GM19193 (cell line): ENCODE data around the gene ATP6V0E1.

Source experiments
- POLR2A ChIP-seq: IDR thresholded peaks from 4 replicates; pipeline ENCODE4 v1.6.1; 2011; ENCODE audit not compliant: insufficient read depth, insufficient read length; ENCODE audit errors: extremely low read depth

ATP6V0E1 gene

GRCh38 chr5:173011566-173011965 lies 28.0 kb downstream of the ATP6V0E1 start:
- no peak for TF ChIP-seq POLR2A

GRCh38 chr5:173012882-173013281 lies 29.3 kb downstream of the ATP6V0E1 start:
- TF ChIP-seq POLR2A: no peak

DNA sequence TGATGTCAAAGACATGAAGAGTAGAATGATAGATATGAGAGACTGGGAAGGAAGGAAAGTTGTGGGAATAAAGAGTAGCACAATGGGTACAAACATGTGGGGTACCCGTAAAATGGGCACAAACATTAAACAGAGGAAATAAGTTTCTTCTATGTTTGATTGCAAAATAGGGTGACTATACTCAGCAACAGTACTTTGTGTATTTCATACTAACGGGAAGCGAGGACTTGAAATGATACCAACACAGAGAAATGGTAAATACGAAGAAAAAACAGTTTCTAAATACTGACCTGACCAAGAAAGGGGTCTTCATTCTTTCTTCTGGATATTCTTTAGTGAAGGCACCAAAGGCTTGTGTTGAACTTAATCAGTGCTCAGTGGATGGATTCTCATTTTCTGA lies 31.1 kb downstream of the ATP6V0E1 start:
- no peak for TF ChIP-seq POLR2A

DNA sequence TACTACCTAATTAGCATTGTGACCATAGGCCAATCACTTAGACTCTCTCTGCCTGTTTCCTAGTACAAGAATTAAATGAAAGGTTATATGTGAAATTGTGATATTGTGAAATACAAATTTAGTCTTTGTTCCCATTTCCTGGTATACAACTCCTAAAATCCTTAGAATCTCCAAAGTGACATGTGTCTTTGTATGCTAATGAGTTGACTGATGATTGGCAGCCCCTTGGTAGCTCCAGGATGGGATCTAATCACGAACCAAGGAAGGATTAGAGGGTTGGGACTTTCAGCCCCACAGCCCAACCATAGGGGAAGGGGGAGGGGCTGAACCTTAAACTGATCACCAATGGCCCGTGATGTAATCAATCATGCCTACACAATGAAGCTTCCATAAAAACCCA lies 31.6 kb downstream of the ATP6V0E1 start:
- TF ChIP-seq POLR2A: no peak

DNA sequence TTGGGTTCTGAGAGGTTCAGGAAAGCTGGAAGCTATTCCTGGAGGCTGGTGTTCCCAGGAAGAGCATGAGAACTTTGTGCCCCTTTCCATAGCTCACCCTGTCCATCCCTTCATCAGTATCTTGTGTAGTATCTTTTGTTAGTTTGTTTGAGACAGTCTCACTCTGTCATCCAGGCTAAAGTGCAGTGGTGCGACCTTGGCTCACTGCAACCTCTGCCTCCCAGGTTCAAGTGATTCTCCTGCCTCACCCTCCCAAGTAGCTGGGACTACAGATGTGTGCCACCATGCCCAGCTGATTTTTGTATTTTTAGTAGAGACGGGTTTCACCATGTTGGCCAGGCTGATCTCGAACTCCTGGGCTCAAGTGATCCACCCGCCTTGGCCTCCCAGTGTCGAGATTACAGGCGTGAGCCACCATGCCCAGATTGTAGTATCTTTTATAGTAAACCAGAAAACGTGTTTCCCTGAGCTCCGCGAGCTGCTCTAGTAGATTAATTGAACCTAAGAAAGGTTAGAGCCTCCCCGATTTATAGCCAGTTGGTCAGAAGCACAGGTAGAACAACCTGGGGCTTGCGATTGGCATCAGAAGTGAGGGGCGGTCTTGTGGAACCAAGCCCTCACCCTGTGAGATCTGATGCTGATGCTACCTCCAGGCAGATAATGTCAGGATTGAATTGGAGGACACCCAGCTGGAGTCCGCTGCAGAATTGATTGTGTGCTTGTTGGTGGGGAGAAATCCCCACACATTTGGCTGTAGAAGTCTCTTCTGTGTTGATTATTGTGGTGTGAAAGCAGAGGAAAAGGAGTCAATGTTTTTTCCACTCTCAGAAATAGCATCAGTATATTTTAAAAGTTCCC lies 32.3 kb downstream of the ATP6V0E1 start:
- no peak for TF ChIP-seq POLR2A

DNA sequence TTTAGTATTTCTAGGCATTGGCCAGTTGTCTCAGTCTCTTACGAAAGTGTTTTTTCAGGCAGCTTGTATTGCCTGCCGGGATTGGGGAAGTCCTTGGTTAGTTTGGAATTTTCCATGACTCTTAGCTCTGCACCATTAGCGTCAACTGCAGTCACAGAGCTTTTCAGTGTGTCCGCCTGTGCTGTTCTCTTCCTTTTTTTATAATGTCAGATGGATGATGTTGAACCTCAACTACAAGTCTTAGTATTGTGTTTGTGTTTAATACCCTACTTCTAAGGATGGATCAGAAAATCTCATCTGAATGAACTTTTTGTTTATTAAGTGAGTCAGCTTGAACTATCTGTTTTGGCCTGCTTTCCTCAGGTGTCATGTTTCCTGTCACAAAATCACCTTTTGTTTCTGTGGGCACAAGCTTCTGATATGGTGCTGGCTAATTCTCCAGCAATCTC lies 33.1 kb downstream of the ATP6V0E1 start:
- no peak for TF ChIP-seq POLR2A

DNA sequence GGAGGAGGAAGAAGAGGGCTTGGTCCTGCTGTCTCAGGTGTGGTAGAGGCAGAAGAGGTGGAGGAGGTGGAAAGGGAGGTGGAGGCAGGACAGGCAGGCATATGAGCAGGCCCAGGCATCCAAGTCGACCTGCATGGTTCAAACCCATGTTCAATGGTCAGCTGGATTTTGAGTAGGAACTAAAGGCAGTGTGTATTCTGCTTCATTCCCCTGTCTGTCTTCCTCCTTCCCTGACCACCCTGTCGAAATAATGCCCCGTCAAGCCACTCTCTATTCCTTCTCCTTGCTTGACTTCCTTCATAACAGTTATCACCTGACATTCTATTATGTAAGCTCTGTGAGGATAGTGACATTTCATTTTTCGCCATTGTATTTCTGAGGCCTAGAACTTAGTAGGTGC lies 34.8 kb downstream of the ATP6V0E1 start:
- no peak for TF ChIP-seq POLR2A

DNA sequence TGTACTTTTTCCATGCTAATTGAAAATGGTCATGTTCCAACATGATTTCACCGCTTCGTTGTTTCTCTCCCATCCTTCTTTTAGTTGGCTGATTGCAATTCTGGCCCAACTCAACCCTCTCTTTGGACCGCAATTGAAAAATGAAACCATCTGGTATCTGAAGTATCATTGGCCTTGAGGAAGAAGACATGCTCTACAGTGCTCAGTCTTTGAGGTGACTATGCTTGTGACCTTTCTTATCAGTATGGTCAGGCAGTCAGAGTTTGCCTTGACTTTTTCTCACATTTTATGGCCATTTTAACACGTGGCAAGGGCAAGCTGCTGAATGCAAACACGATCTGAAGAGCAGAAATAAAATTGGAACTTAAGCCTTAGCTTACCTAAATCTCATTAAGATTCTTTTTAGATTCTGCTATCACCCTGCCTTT lies 36.6 kb downstream of the ATP6V0E1 start:
- TF ChIP-seq POLR2A: no peak

GRCh38 chr5:173020643-173021042 lies 37.1 kb downstream of the ATP6V0E1 start:
- TF ChIP-seq POLR2A: no peak

DNA sequence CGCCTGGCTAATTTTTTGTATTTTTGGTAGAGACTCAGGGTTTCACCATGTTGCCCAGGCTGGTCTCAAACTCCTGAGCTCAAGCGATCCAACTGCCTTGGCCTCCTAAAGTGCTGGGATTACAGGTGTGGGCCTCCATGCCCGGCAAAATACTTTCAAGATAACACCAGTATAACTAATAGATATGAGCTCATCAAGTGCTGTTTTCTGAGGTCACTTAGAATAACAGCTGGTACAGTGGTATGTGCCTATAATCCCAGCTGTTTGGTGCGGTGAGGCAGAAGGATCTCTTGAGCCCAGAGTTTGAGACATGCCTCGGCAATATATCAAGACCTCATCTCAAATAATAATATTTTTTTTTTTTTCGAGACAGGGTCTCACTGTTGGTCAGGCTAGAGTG lies 42.1 kb downstream of the ATP6V0E1 start:
- TF ChIP-seq POLR2A: no peak

DNA sequence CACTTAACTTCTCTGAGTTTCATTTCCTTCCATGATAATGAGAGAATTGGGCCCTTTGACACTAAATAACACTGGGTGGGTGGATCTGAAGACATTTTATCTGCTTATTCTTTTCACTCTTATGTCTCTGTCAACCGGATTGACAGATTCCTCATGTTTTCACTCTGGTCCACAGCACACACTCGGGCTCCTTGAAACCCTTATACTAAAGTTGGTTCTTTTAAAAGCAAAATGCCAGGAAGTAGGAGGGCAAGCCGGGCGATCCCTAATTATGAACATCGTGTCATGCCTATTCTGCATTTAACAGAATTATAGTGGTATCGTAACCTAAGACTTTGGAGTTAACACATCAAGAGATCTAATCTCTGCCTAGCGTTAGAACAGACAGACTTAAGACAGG lies 44.3 kb downstream of the ATP6V0E1 start:
- no peak for TF ChIP-seq POLR2A

DNA sequence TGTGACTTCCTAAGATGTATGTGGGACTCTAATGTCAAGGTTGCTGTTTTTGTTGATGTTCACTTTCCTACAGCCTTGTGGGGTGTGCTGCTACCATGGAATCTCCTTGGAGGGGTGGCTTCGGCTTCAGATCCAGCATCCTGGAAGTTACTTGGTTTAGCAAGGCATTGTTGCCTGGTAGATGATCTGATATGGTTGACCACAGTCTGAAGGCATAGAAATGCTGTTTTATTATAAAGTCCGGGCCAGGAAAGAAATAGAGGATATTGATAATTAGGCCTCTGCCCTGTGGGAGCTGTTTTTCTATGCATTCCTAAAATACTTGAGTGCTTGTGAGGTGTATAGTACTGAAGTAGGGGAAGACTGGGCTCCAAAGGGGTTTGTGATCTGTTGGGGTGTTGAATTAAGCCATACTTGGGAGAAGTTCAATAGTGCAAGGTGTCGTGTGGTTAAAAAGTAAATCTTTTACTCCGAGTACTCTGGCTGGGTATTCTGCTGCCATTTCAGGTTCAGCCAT lies 45.3 kb downstream of the ATP6V0E1 start:
- no peak for TF ChIP-seq POLR2A

- no peak for TF ChIP-seq POLR2A
Observed at GRCh38 chr5:173029499-173029921, 45.9 kb downstream of the ATP6V0E1 start.

DNA sequence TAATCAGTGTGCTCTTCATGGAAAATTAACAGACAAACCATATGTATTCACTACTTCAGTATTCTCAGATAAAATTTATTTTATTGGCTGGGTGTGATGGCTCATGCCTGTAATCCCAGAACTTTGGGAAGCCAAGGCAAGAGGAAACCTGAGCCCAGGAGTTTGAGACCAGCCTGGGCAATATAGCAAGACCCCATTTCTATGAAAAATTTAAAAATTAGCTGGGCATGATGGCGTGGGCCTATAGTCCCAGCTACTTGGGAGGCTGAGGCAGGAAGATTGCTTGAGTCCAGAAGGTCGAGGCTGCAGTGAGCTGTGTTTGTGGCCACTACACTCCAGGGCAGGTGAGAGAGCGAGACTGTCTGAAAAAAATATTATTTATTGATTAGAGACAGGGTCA lies 49.2 kb downstream of the ATP6V0E1 start:
- TF ChIP-seq POLR2A: no peak

GRCh38 chr5:173033923-173034322 lies 50.4 kb downstream of the ATP6V0E1 start:
- TF ChIP-seq POLR2A: no peak
